ENCODE measurements around the gene RNASEL.

GRCh38 chr1:182601913-182602312 lies 12.9 kb upstream of the RNASEL start:
- TF ChIP-seq GATA2 (IDR thresholded peaks at IDR 0.05; ENCODE audit: low read depth, low read length) (no peak), GATA3 (IDR thresholded peaks at IDR 0.05; ENCODE audit: low read depth, low read length) (no peak)

Data from SH-SY5Y (cell line).